Memory B cell (primary cell): ENCODE data around the gene TBC1D12.

Experiments
- ATAC-seq: fragments of 150-1000 bp; cut with Tn5 transposase; 2 replicates; pipeline ENCODE4 v1.10.0; 2021; ENCODE audit warnings: low read depth, mild to moderate bottlenecking, moderate library complexity
- DNase-seq, 2 donors: peaks; one replicate each; pipeline ENCODE4 v3.0.0; 2022; ENCODE audit warnings: low spot score in 2 of 2
- H3K27ac Mint-ChIP-seq: one replicate; pipeline ENCODE4 v1.8.0; 2022; ENCODE audit warnings: mild to moderate bottlenecking, moderate library complexity, mixed read lengths
- H3K27me3 Mint-ChIP-seq: one replicate; pipeline ENCODE4 v1.8.0; 2022; ENCODE audit warnings: mixed read lengths
- H3K36me3 Mint-ChIP-seq: one replicate; pipeline ENCODE4 v1.8.0; 2022; ENCODE audit warnings: mild to moderate bottlenecking, mixed read lengths
- H3K4me1 Mint-ChIP-seq: one replicate; pipeline ENCODE4 v1.8.0; 2022; ENCODE audit warnings: mixed read lengths
- H3K4me3 Mint-ChIP-seq: one replicate; pipeline ENCODE4 v1.8.0; 2022; ENCODE audit warnings: mild to moderate bottlenecking, moderate library complexity, mixed read lengths
- H3K9me3 Mint-ChIP-seq: one replicate; pipeline ENCODE4 v1.8.0; 2022; ENCODE audit warnings: mixed read lengths

TBC1D12 gene

GRCh38 chr10:94451883-94452519, 49.7 kb downstream of the TBC1D12 start:
- no peak overlapping the region for H3K27ac Mint-ChIP-seq
- peaks cover 45% of the 10 kb centered on the region for H3K36me3 Mint-ChIP-seq
- H3K4me3 Mint-ChIP-seq, result no peak overlapping the region
- no peak for DNase-seq
- peaks cover 9% of the 10 kb centered on the region for H3K9me3 Mint-ChIP-seq
- H3K4me1 Mint-ChIP-seq, result no peaks in the 10 kb centered on the region
- H3K27me3 Mint-ChIP-seq, result no peaks in the 10 kb centered on the region
- no peak for ATAC-seq

- Mint-ChIP-seq H3K36me3 (peaks cover 63% of the 10 kb centered on the region), H3K9me3 (peaks cover 19% of the 10 kb centered on the region), H3K4me3 (no peak overlapping the region), H3K4me1 (no peaks in the 10 kb centered on the region), H3K27ac (no peak overlapping the region), H3K27me3 (no peaks in the 10 kb centered on the region)
- DNase-seq, result no peak
- no peak for ATAC-seq
Measured at GRCh38 chr10:94456942-94457341, 54.6 kb downstream of the TBC1D12 start.

DNA sequence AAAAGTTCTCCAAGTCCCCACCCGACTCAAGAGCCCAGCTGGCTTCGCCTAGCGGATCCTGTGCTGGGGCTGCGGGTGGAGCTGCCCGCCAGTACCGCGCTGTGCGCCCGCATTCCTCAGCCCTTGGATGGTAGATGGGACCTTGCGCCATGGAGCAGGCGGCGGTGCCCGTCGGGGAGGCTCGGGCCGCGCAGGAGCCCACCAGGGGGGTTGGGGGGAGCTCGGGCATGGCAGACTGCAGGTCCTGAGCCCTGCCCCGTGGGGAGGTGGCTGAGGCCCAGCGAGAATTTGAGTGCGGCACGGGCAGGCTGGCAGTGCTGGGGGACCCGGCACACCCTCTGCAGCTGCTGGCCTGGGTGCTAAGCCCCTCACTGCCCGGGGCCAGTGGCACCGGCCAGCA, 57.0 kb downstream of the TBC1D12 start:
- no peak for ATAC-seq
- H3K9me3 Mint-ChIP-seq, result peaks cover 18% of the 10 kb centered on the region
- no peaks in the 10 kb centered on the region for H3K4me1 Mint-ChIP-seq

DNA sequence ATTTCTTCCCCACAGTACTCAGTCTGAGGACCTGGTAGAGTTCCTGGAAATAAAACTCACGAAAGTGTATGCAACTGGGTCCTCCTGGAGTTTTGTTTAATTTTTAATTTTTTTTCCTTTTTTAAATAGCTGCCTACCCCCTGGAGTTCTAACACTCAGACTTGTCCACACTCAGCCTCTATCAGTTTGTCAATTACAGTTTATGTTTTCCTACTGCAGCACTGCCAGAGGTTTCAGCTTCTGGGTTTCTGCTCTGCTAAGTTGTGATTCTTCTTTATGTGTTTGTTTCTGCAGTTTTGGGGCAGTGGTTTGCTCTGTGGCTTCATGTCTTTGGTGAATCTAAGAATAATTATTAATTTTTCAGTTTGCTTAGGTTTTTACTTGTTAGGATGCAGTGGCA, 59.2 kb downstream of the TBC1D12 start:
- Mint-ChIP-seq H3K27ac (no peak overlapping the region), H3K27me3 (no peaks in the 10 kb centered on the region), H3K4me3 (no peak overlapping the region), H3K9me3 (peaks cover 15% of the 10 kb centered on the region), H3K4me1 (no peaks in the 10 kb centered on the region), H3K36me3 (peaks cover 44% of the 10 kb centered on the region)
- DNase-seq (no peak), ATAC-seq (no peak)

More for the DNA sequence above, 57.0 kb downstream of the TBC1D12 start:
- H3K27ac Mint-ChIP-seq, result no peak overlapping the region
- H3K36me3 Mint-ChIP-seq, result peaks cover 56% of the 10 kb centered on the region
- H3K27me3 Mint-ChIP-seq, result no peaks in the 10 kb centered on the region
- DNase-seq, result no peak
- H3K4me3 Mint-ChIP-seq, result no peak overlapping the region

- H3K36me3 Mint-ChIP-seq, result peaks cover 39% of the 10 kb centered on the region
- peaks cover 15% of the 10 kb centered on the region for H3K9me3 Mint-ChIP-seq
- H3K27me3 Mint-ChIP-seq, result no peaks in the 10 kb centered on the region
- DNase-seq (no peak), ATAC-seq (no peak)
- H3K4me1 Mint-ChIP-seq, result no peaks in the 10 kb centered on the region
- no peak overlapping the region for H3K27ac Mint-ChIP-seq
- H3K4me3 Mint-ChIP-seq, result no peak overlapping the region
Measured at GRCh38 chr10:94462130-94462529, 59.8 kb downstream of the TBC1D12 start.

GRCh38 chr10:94465684-94466083, 63.3 kb downstream of the TBC1D12 start:
- no peak for ATAC-seq
- DNase-seq, result no peak
- Mint-ChIP-seq H3K36me3 (peaks cover 23% of the 10 kb centered on the region), H3K9me3 (peaks cover 6% of the 10 kb centered on the region), H3K27me3 (no peaks in the 10 kb centered on the region), H3K4me1 (no peaks in the 10 kb centered on the region), H3K4me3 (no peak overlapping the region), H3K27ac (no peak overlapping the region)

DNA sequence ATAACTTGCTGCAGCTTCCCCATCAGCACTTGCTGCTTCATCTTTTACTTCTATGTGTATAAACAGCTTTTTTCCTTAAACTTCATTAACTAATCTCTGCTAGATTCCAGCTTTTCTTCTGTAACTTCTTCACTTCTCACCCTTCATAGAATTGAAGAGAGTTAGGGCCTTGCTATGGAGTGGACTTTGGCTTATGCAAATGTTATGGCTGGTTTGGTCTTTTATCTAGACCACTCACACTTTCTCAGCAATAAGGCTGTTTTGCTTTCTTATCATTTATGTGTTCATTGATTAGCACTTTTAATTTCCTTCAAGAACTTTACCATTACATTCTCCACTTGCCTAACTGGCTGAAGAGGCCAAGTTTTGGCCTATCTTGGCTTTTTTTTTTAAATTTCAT, 79.1 kb downstream of the TBC1D12 start:
- Mint-ChIP-seq H3K9me3 (peaks cover 7% of the 10 kb centered on the region), H3K4me3 (no peak overlapping the region), H3K36me3 (peaks cover 35% of the 10 kb centered on the region), H3K27ac (no peak overlapping the region), H3K27me3 (no peaks in the 10 kb centered on the region), H3K4me1 (peaks cover 9% of the 10 kb centered on the region)
- DNase-seq (no peak), ATAC-seq (no peak)

DNA sequence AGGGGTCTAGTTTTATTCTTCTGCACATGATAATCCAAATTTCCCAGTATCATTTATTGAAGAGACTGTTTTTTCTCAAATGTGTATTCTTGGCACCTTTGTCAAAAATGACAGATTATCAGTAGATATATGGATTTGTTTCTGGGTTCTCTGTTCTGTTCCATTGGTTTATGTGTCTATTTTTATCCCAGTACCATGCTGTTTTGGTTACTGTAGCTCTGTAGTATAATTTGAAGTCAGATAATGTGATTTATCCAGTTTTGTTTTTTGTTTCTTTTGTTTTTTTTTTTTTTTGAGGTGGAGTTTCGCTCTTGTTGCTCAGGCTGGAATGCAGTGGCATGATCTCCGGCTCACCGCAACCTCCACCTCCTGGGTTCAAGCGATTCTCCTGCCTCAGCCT, 81.6 kb downstream of the TBC1D12 start:
- H3K9me3 Mint-ChIP-seq, result peaks cover 11% of the 10 kb centered on the region
- H3K27ac Mint-ChIP-seq, result no peak overlapping the region
- DNase-seq (no peak), ATAC-seq (no peak)
- H3K36me3 Mint-ChIP-seq, result peaks cover 44% of the 10 kb centered on the region
- peaks cover 9% of the 10 kb centered on the region for H3K4me1 Mint-ChIP-seq
- H3K27me3 Mint-ChIP-seq, result no peaks in the 10 kb centered on the region
- no peak overlapping the region for H3K4me3 Mint-ChIP-seq

DNA sequence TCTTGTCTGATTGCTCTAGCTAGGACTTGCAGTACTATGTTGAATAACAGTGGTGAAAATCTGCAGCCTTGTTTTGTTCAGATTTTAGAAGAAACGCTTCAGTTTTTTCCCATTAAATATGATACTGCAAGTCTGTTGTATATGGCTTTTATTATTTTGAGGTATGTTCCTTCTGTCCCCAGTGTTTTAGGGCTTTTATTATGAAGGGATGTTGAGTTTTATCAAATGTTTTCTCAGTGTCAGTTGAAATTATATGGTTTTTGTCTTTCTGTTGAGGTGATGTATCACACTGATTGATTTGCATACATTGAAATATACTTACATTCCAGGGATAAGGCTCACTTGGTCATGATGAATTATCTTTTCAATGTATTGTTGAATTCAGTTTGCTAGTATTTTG, 82.8 kb downstream of the TBC1D12 start:
- ATAC-seq (no peak), DNase-seq (no peak)
- Mint-ChIP-seq H3K9me3 (peaks cover 11% of the 10 kb centered on the region), H3K27me3 (no peaks in the 10 kb centered on the region), H3K4me3 (no peak overlapping the region), H3K36me3 (peaks cover 44% of the 10 kb centered on the region), H3K27ac (no peak overlapping the region), H3K4me1 (peaks cover 12% of the 10 kb centered on the region)

- no peak for DNase-seq
- peaks cover 37% of the 10 kb centered on the region for H3K36me3 Mint-ChIP-seq
- ATAC-seq, result no peak
- no peaks in the 10 kb centered on the region for H3K27me3 Mint-ChIP-seq
- peaks cover 11% of the 10 kb centered on the region for H3K9me3 Mint-ChIP-seq
- H3K4me3 Mint-ChIP-seq, result no peak overlapping the region
- H3K4me1 Mint-ChIP-seq, result peaks cover 14% of the 10 kb centered on the region
- H3K27ac Mint-ChIP-seq, result no peak overlapping the region
Measured at GRCh38 chr10:94487575-94487974, 85.2 kb downstream of the TBC1D12 start.

DNA sequence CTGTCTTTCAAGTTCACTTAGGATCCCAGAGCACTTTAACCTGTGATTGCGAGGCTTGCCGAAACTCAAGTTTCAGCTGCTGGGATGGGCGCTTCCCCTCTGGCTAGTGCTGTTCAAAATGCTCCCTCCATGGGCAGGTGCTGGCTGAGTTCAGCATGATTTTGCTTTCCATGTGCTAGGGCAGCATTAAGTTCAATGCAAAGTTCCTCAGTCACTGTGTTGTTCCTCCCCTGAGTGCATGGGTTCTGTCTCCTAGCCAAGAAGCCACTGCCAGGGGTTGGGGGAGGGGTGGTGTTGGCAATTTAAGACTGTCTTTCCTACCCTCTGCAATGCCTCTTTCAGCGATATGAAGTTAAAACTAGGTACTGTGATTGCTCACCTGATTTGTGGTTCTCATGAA, 86.8 kb downstream of the TBC1D12 start:
- no peak overlapping the region for H3K4me3 Mint-ChIP-seq
- H3K27me3 Mint-ChIP-seq, result no peaks in the 10 kb centered on the region
- H3K9me3 Mint-ChIP-seq, result peaks cover 4% of the 10 kb centered on the region
- H3K27ac Mint-ChIP-seq, result no peak overlapping the region
- peaks cover 27% of the 10 kb centered on the region for H3K36me3 Mint-ChIP-seq
- H3K4me1 Mint-ChIP-seq, result peaks cover 14% of the 10 kb centered on the region
- no peak for DNase-seq
- ATAC-seq, result no peak

GRCh38 chr10:94489976-94490788, 87.8 kb downstream of the TBC1D12 start:
- Mint-ChIP-seq H3K4me3 (no peak overlapping the region), H3K27me3 (no peaks in the 10 kb centered on the region), H3K9me3 (peaks cover 4% of the 10 kb centered on the region), H3K27ac (no peak overlapping the region), H3K36me3 (peaks cover 24% of the 10 kb centered on the region), H3K4me1 (peaks cover 13% of the 10 kb centered on the region)
- DNase-seq, result no peak
- no peak for ATAC-seq

GRCh38 chr10:94490789-94491039, 88.4 kb downstream of the TBC1D12 start:
- Mint-ChIP-seq H3K27ac (no peak overlapping the region), H3K4me1 (peaks cover 9% of the 10 kb centered on the region), H3K9me3 (peaks cover 4% of the 10 kb centered on the region), H3K4me3 (no peak overlapping the region), H3K27me3 (no peaks in the 10 kb centered on the region), H3K36me3 (peaks cover 23% of the 10 kb centered on the region)
- DNase-seq, result no peak
- no peak for ATAC-seq

GRCh38 chr10:94493463-94493862, 91.1 kb downstream of the TBC1D12 start:
- no peak overlapping the region for H3K4me3 Mint-ChIP-seq
- H3K4me1 Mint-ChIP-seq, result peaks cover 14% of the 10 kb centered on the region
- H3K27me3 Mint-ChIP-seq, result no peaks in the 10 kb centered on the region
- peaks cover 9% of the 10 kb centered on the region for H3K36me3 Mint-ChIP-seq
- H3K9me3 Mint-ChIP-seq, result no peaks in the 10 kb centered on the region
- H3K27ac Mint-ChIP-seq, result no peak overlapping the region
- no peak for DNase-seq
- ATAC-seq, result no peak

DNA sequence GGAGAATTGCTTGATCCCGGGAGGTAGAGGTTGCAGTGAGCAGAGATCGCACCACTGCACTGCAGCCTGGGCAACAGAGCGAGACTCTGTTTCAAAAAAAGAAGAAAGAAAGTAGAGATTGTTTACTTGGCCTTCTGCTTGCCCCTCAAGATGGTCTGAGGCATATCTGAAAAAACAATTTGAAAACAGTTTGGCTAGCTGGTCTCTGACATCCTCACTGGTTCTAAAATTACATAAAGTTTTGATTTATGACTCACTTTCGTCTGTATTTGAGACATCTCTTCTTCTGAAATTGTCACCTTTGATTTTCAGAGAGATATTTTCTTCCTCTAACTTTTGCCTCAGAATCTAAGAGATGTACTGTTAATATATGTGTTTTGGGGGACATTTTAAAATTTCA, 93.7 kb downstream of the TBC1D12 start:
- H3K9me3 Mint-ChIP-seq, result no peaks in the 10 kb centered on the region
- DNase-seq, result no peak
- ATAC-seq, result no peak

More for the DNA sequence above, 93.7 kb downstream of the TBC1D12 start:
- Mint-ChIP-seq H3K36me3 (peaks cover 15% of the 10 kb centered on the region), H3K27me3 (no peaks in the 10 kb centered on the region), H3K4me3 (no peak overlapping the region), H3K27ac (peak overlapping the region; percentile 47), H3K4me1 (peaks cover 7% of the 10 kb centered on the region)
